Measurements from ENCODE around the gene EBF3.

EBF3 gene

GRCh38 chr10:129963641-129964501 is at the start of gene EBF3:
Gene EBF3, minus strand, starts transcription at chr10:129964274. Its CDS starts 506 bp downstream, at chr10:129963768.
- peak; percentile 91 to 94 for DNase-seq (ENCODE audit: low read depth in 2 of 2)
- peak within 1 kb of the TSS; percentile 71 to 73 for H3K4me3 ChIP-seq (replicated peaks in 1 of 2; ENCODE audit: low read depth in 2 of 2, low read length in 2 of 2)
- TF ChIP-seq, protein P1, sequence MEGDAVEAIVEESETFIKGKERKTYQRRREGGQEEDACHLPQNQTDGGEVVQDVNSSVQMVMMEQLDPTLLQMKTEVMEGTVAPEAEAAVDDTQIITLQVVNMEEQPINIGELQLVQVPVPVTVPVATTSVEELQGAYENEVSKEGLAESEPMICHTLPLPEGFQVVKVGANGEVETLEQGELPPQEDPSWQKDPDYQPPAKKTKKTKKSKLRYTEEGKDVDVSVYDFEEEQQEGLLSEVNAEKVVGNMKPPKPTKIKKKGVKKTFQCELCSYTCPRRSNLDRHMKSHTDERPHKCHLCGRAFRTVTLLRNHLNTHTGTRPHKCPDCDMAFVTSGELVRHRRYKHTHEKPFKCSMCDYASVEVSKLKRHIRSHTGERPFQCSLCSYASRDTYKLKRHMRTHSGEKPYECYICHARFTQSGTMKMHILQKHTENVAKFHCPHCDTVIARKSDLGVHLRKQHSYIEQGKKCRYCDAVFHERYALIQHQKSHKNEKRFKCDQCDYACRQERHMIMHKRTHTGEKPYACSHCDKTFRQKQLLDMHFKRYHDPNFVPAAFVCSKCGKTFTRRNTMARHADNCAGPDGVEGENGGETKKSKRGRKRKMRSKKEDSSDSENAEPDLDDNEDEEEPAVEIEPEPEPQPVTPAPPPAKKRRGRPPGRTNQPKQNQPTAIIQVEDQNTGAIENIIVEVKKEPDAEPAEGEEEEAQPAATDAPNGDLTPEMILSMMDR (IDR thresholded peaks at IDR 0.05; ENCODE audit: low read depth, low read length), result no peak

- TF ChIP-seq, protein P1 (IDR thresholded peaks at IDR 0.05; ENCODE audit: low read depth, low read length), result no peak
- no peak for DNase-seq (ENCODE audit: low read depth in 2 of 2)
- H3K4me3 ChIP-seq (replicated peaks in 1 of 2; ENCODE audit: low read depth in 2 of 2, low read length in 2 of 2), result no peak overlapping the region
Measured at GRCh38 chr10:130013335-130014262, 49.5 kb upstream of the EBF3 start.

DNA sequence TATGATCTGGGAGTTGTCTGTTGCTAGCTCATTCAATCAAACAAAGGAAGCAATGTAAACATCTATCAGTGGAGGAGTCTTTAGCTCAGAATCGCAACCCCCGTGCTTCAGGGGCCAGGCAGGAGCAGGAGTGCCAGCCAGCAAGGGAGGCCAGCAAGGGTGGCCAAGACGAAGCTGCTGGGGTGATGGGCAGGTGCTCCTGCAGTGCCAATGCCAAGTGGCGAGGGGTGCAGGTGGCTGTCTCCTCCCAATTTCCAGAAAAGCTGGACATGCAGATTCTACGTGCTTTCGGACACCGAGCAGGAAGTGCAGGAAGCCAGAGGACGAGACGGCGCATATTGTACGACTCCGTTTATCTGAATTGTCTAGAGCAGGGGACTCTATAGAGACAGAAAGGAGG is 48.1 kb upstream of the EBF3 start:
- no peak for DNase-seq (ENCODE audit: low read depth in 2 of 2)
- H3K4me3 ChIP-seq (replicated peaks in 1 of 2; ENCODE audit: low read depth in 2 of 2, low read length in 2 of 2), result no peak overlapping the region
- TF ChIP-seq, protein P1 (IDR thresholded peaks at IDR 0.05; ENCODE audit: low read depth, low read length), result no peak

DNA sequence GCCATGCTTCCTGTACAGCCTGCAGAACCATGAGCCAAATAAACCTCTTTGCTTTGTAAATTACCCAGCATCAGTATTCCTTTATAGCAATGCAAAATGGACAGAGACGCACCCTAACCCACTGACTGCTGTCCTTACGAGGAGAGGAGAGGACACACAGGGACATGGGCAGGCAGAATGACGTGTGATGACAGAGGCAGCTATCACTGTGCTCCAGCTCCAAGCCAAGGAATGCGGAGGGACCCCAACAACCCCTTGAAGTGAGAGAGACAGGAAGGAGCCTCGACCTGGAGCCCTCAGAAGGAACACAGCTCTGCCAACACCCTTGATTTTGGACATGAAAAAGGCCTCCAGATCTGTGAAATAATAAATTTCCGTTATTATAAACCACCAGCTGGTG is 46.6 kb upstream of the EBF3 start:
- no peak overlapping the region for H3K4me3 ChIP-seq (replicated peaks in 1 of 2; ENCODE audit: low read depth in 2 of 2, low read length in 2 of 2)
- TF ChIP-seq, protein P1 (IDR thresholded peaks at IDR 0.05; ENCODE audit: low read depth, low read length), result no peak
- DNase-seq (ENCODE audit: low read depth in 2 of 2), result no peak

- no peak for DNase-seq (ENCODE audit: low read depth in 2 of 2)
- H3K4me3 ChIP-seq (replicated peaks in 1 of 2; ENCODE audit: low read depth in 2 of 2, low read length in 2 of 2), result no peak overlapping the region
- TF ChIP-seq, protein P1 (IDR thresholded peaks at IDR 0.05; ENCODE audit: low read depth, low read length), result no peak
Measured at GRCh38 chr10:130009228-130009627, 45.2 kb upstream of the EBF3 start.

GRCh38 chr10:130003787-130004613 is 39.9 kb upstream of the EBF3 start:
- DNase-seq (ENCODE audit: low read depth in 2 of 2), result no peak
- H3K4me3 ChIP-seq (replicated peaks in 1 of 2; ENCODE audit: low read depth in 2 of 2, low read length in 2 of 2), result no peak overlapping the region
- TF ChIP-seq, protein P1 (IDR thresholded peaks at IDR 0.05; ENCODE audit: low read depth, low read length), result no peak

All from cardiac fibroblast (primary cell).